HEK293T (cell line): ENCODE results near the gene VTI1A.
"Not testable (repeated sequence)": the region's sequence is repeated elsewhere in the genome, so short reads cannot be mapped to it uniquely, and the experiment has no call there.

Experiments
- CTCF ChIA-PET: fragments of 350-600 bp; formaldehyde crosslinking; extraction: SDS; loops from one replicate; lab custom pipeline; 2021; ENCODE audit warnings: antibody characterized with exemption, inconsistent platforms; lab: Yijun Ruan, JAX
- POLR2A ChIA-PET: fragments of 350-600 bp; formaldehyde crosslinking; extraction: SDS; loops from one replicate; lab custom pipeline; 2020; ENCODE audit warnings: antibody characterized with exemption, inconsistent platforms; lab: Yijun Ruan, JAX
- DNase-seq: peaks from one replicate; pipeline ENCODE4 v3.0.0; 2012; ENCODE audit warnings: mixed read lengths; ENCODE audit errors: extremely low spot score
- ARNT ChIP-seq: fragments of 450-650 bp; IDR thresholded peaks from 2 replicates; pipeline ENCODE4 v1.6.1; 2017; ENCODE audit warnings: mild to moderate bottlenecking
- BHLHE40 ChIP-seq: fragments of 450-650 bp; IDR thresholded peaks from 2 replicates; pipeline ENCODE4 v1.6.1; 2016; ENCODE audit warnings: mild to moderate bottlenecking, moderate library complexity, borderline replicate concordance
- CTBP1 ChIP-seq: fragments of 450-650 bp; IDR thresholded peaks from 2 replicates; pipeline ENCODE4 v1.6.1; 2016; ENCODE audit warnings: borderline replicate concordance
- ELF4 ChIP-seq: fragments of 450-650 bp; IDR thresholded peaks from 2 replicates; pipeline ENCODE4 v1.6.1; 2017; ENCODE audit warnings: antibody characterized with exemption
- FOXA1 ChIP-seq: fragments of 450-650 bp; IDR thresholded peaks from 2 replicates; pipeline ENCODE4 v1.6.1; 2016; ENCODE audit warnings: mild to moderate bottlenecking
- FOXK2 ChIP-seq: fragments of 450-650 bp; IDR thresholded peaks from 2 replicates; pipeline ENCODE4 v1.6.1; 2016; ENCODE audit warnings: mild to moderate bottlenecking
- FOXM1 ChIP-seq: fragments of 450-650 bp; IDR thresholded peaks from 2 replicates; pipeline ENCODE4 v1.6.1; 2017; ENCODE audit warnings: mild to moderate bottlenecking, borderline replicate concordance
- HDGF ChIP-seq: fragments of 450-650 bp; IDR thresholded peaks from 2 replicates; pipeline ENCODE4 v1.6.1; 2017; ENCODE audit warnings: antibody characterized with exemption, borderline replicate concordance
- L3MBTL2 ChIP-seq: fragments of 450-650 bp; conservative IDR thresholded peaks from 2 replicates; pipeline ENCODE4 v1.6.1; 2016; ENCODE audit warnings: mild to moderate bottlenecking
- LEF1 ChIP-seq: fragments of 450-650 bp; IDR thresholded peaks from 2 replicates; pipeline ENCODE4 v1.6.1; 2017; ENCODE audit warnings: mild to moderate bottlenecking, borderline replicate concordance
- NFRKB ChIP-seq: fragments of 450-650 bp; IDR thresholded peaks from 2 replicates; pipeline ENCODE4 v1.6.1; 2016; ENCODE audit warnings: mild to moderate bottlenecking, moderate library complexity
- SP1 ChIP-seq: fragments of 450-650 bp; IDR thresholded peaks from 2 replicates; pipeline ENCODE4 v1.6.1; 2017
- SUZ12 ChIP-seq: fragments of 450-650 bp; IDR thresholded peaks from 2 replicates; pipeline ENCODE4 v1.6.1; 2016; ENCODE audit warnings: mild to moderate bottlenecking
- TARDBP ChIP-seq: fragments of 450-650 bp; IDR thresholded peaks from 2 replicates; pipeline ENCODE4 v1.6.1; 2016
- ZNF384 ChIP-seq: fragments of 450-650 bp; IDR thresholded peaks from 2 replicates; pipeline ENCODE4 v1.6.1; 2016
- TF ChIP-seq, protein P1 (sequence below): fragments of 450-650 bp; IDR thresholded peaks from 2 replicates; pipeline ENCODE4 v1.6.1; 2016

VTI1A gene

GRCh38 chr10:112456533-112456932 lies 9.5 kb downstream of the VTI1A start:
- ChIA-PET CTCF (interaction anchor here (0.5 kb wide), 1 partner anchor 154 kb away, joined by 4 read pairs; no protein-coding TSS in a partner anchor), POLR2A (interaction anchor here (1.9 kb wide), 1 partner anchor 9 kb away, joined by 5 read pairs; the partner anchor contains the start of genes VTI1A and ZDHHC6)
- TF ChIP-seq FOXM1 = no peak
- TF ChIP-seq HDGF = no peak
- no peak for TF ChIP-seq CTBP1
- no peak for TF ChIP-seq TARDBP
- no peak for DNase-seq

- TF ChIP-seq, protein P1, sequence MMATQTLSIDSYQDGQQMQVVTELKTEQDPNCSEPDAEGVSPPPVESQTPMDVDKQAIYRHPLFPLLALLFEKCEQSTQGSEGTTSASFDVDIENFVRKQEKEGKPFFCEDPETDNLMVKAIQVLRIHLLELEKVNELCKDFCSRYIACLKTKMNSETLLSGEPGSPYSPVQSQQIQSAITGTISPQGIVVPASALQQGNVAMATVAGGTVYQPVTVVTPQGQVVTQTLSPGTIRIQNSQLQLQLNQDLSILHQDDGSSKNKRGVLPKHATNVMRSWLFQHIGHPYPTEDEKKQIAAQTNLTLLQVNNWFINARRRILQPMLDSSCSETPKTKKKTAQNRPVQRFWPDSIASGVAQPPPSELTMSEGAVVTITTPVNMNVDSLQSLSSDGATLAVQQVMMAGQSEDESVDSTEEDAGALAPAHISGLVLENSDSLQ = no peak
- no peak for TF ChIP-seq L3MBTL2
- no peak for TF ChIP-seq ELF4
- TF ChIP-seq HDGF = no peak
- no peak for TF ChIP-seq LEF1
- TF ChIP-seq CTBP1 = no peak
- TF ChIP-seq SP1 = no peak
- no peak for TF ChIP-seq ZNF384
- no peak for TF ChIP-seq ARNT
- TF ChIP-seq FOXM1 = no peak
- no peak for TF ChIP-seq FOXA1
- no peak for TF ChIP-seq NFRKB
- TF ChIP-seq SUZ12 = no peak
- no peak for DNase-seq
- ChIA-PET POLR2A (interaction anchor here (1.8 kb wide), 1 partner anchor 13 kb away, joined by 8 read pairs; the partner anchor contains the start of genes VTI1A and ZDHHC6), CTCF (interaction anchor here (1.0 kb wide), 1 partner anchor 332 kb away, joined by 8 read pairs; no protein-coding TSS in a partner anchor)
These were observed 13.4 kb downstream of the VTI1A start for GRCh38 chr10:112460366-112460765.

DNA sequence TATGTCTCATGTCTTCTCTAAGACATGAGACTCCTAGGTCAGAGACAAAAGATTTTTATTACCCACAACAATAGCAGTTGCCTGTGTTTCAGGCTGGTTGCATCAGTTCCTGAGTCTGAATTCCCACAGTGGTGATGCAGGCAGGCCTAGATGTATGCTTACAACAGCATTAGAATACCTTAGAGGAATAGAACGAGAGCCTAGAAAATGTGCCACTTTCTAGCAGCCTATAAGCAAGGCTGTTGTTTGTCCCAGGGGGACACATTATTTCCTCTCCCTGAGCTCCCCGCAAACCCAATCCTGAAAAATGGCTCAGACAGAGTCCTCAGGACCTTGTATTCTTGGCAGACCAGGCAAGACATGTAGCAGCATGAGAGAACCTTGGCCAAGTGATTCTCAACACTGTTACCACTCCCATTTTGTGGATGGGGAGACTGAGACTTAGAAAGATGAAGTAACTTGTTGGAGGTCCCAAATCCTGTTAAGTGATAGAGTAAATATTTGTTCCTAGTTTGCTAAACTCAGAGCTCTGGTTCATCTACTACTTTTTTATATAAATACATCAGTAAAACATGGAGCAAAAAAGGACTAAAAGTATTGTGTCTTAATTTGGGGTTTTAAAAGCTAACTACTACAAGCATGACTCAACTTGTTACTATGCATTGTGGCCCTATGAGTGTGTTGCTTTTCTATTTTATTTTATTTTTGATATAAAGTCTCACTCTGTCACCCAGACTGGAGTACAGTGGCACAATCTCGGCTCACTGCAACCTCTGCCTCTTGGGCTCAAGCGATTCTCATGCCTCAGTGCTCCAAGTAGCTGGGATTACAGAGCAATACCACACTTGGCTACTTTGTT lies 14.2 kb downstream of the VTI1A start:
- no peak for DNase-seq
- no peak for TF ChIP-seq L3MBTL2
- no peak for TF ChIP-seq LEF1
- TF ChIP-seq ZNF384 = no peak
- no peak for TF ChIP-seq ELF4
- TF ChIP-seq NFRKB = no peak
- no peak for TF ChIP-seq FOXM1
- TF ChIP-seq, protein P1 = no peak
- no peak for TF ChIP-seq BHLHE40
- TF ChIP-seq FOXA1 = no peak
- TF ChIP-seq SP1 = no peak
- no peak for TF ChIP-seq CTBP1
- TF ChIP-seq ARNT = no peak
- TF ChIP-seq SUZ12 = no peak
- no peak for TF ChIP-seq FOXK2
- TF ChIP-seq TARDBP = no peak
- TF ChIP-seq HDGF = no peak
- CTCF ChIA-PET = interaction anchor here (0.6 kb wide), 1 partner anchor 239 kb away, joined by 3 read pairs; no protein-coding TSS in a partner anchor
- POLR2A ChIA-PET = no interaction called here

- CTCF ChIA-PET, DNase-seq: not testable (repeated sequence)
- POLR2A ChIA-PET = interaction anchor here (0.8 kb wide), 1 partner anchor 17 kb away, joined by 3 read pairs; the partner anchor contains the start of genes VTI1A and ZDHHC6
These were observed 17.1 kb downstream of the VTI1A start for GRCh38 chr10:112464074-112464473.

- no peak for DNase-seq
- TF ChIP-seq TARDBP = no peak
- TF ChIP-seq NFRKB = no peak
- no peak for TF ChIP-seq ZNF384
- TF ChIP-seq ELF4 = no peak
- no peak for TF ChIP-seq LEF1
- TF ChIP-seq HDGF = no peak
- TF ChIP-seq FOXM1 = no peak
- TF ChIP-seq SP1 = no peak
- TF ChIP-seq CTBP1 = no peak
- POLR2A ChIA-PET = no interaction called here
- CTCF ChIA-PET = no interaction called here
These were observed 18.4 kb downstream of the VTI1A start for GRCh38 chr10:112465299-112465883.

GRCh38 chr10:112466802-112467201 lies 19.8 kb downstream of the VTI1A start:
- TF ChIP-seq ZNF384 (no peak), L3MBTL2 (no peak), SP1 (no peak), LEF1 (no peak), SUZ12 (no peak)
- CTCF ChIA-PET = no interaction called here
- POLR2A ChIA-PET = no interaction called here
- no peak for DNase-seq
